Activated T-cell treated with anti-CD3 and anti-CD28 coated beads, Interleukin-2, amount 50 U/mL, for 4 hours (primary cell): ENCODE results near the gene SHOC1. TPM values are rescaled to one million over a fixed set of nuclear protein-coding genes. Genes with fewer than 3 reads are reported as not detected.

Source experiments
- ATAC-seq, 2 donors: fragments of 200-7000 bp; cut with Tn5 transposase; one replicate each; pipeline ENCODE4 v1.10.0; 2021
- DNase-seq: peaks from one replicate; pipeline ENCODE4 v3.0.0-alpha.2; 2020
- H3K27me3 Mint-ChIP-seq: one replicate; pipeline ENCODE4 v1.8.0; 2021; ENCODE audit warnings: low read depth, mixed read lengths
- H3K36me3 Mint-ChIP-seq: one replicate; pipeline ENCODE4 v1.8.0; 2022; ENCODE audit warnings: mixed read lengths; ENCODE audit not compliant: insufficient read depth
- H3K4me1 Mint-ChIP-seq: one replicate; pipeline ENCODE4 v1.8.0; 2021; ENCODE audit warnings: low read depth, mixed read lengths
- H3K4me3 Mint-ChIP-seq: one replicate; pipeline ENCODE4 v1.8.0; 2021; ENCODE audit warnings: mild to moderate bottlenecking, moderate library complexity, mixed read lengths
- H3K9me3 Mint-ChIP-seq: one replicate; pipeline ENCODE4 v1.8.0; 2021; ENCODE audit warnings: mixed read lengths
- total RNA-seq, 3 donors: library from RNA; stranded (reverse); gene quantifications; one replicate each; pipeline ENCODE4 v1.2.1, GENCODE V29; 2021

The SHOC1 gene
- not detected for total RNA-seq

GRCh38 chr9:111794835-111795556 lies at the start of gene SHOC1:
Gene SHOC1, minus strand, starts transcription at chr9:111794937. Its CDS starts 3,519 bp downstream, at chr9:111791418.
- Mint-ChIP-seq H3K9me3 (no peaks in the 10 kb centered on the region), H3K4me1 (no peaks in the 10 kb centered on the region), H3K36me3 (no peaks in the 10 kb centered on the region), H3K27me3 (no peaks in the 10 kb centered on the region), H3K4me3 (no peak within 1 kb of the TSS)
- DNase-seq: no peak
- ATAC-seq: no peak

GRCh38 chr9:111843971-111844370 lies 49.2 kb upstream of the SHOC1 start:
- Mint-ChIP-seq H3K4me3 (no peak overlapping the region), H3K9me3 (no peaks in the 10 kb centered on the region), H3K27me3 (peaks cover 2% of the 10 kb centered on the region), H3K4me1 (no peaks in the 10 kb centered on the region), H3K36me3 (no peaks in the 10 kb centered on the region)
- ATAC-seq: no peak
- no peak for DNase-seq

- DNase-seq (no peak), ATAC-seq (no peak)
- Mint-ChIP-seq H3K27me3 (peaks cover 2% of the 10 kb centered on the region), H3K4me1 (no peaks in the 10 kb centered on the region), H3K4me3 (no peak overlapping the region), H3K9me3 (no peaks in the 10 kb centered on the region), H3K36me3 (no peaks in the 10 kb centered on the region)
These were observed 47.6 kb upstream of the SHOC1 start for GRCh38 chr9:111842313-111842712.

- Mint-ChIP-seq H3K4me3 (no peak overlapping the region), H3K4me1 (no peaks in the 10 kb centered on the region), H3K36me3 (no peaks in the 10 kb centered on the region), H3K27me3 (peaks cover 5% of the 10 kb centered on the region), H3K9me3 (no peaks in the 10 kb centered on the region)
- DNase-seq (no peak), ATAC-seq (no peak)
These were observed 45.7 kb upstream of the SHOC1 start for GRCh38 chr9:111840442-111840841.

GRCh38 chr9:111839987-111840386 lies 45.2 kb upstream of the SHOC1 start:
- H3K9me3 Mint-ChIP-seq: no peaks in the 10 kb centered on the region
- H3K4me3 Mint-ChIP-seq: no peak overlapping the region
- peaks cover 5% of the 10 kb centered on the region for H3K27me3 Mint-ChIP-seq
- H3K4me1 Mint-ChIP-seq: no peaks in the 10 kb centered on the region
- H3K36me3 Mint-ChIP-seq: no peaks in the 10 kb centered on the region
- DNase-seq (no peak), ATAC-seq (no peak)

- Mint-ChIP-seq H3K36me3 (no peaks in the 10 kb centered on the region), H3K27me3 (peaks cover 5% of the 10 kb centered on the region), H3K4me3 (no peak overlapping the region), H3K4me1 (no peaks in the 10 kb centered on the region), H3K9me3 (no peaks in the 10 kb centered on the region)
- ATAC-seq (no peak), DNase-seq (no peak)
These were observed 44.6 kb upstream of the SHOC1 start for GRCh38 chr9:111839387-111839786.

GRCh38 chr9:111838439-111838838 lies 43.7 kb upstream of the SHOC1 start:
- H3K4me1 Mint-ChIP-seq: no peaks in the 10 kb centered on the region
- peaks cover 5% of the 10 kb centered on the region for H3K27me3 Mint-ChIP-seq
- no peaks in the 10 kb centered on the region for H3K9me3 Mint-ChIP-seq
- ATAC-seq: no peak
- no peaks in the 10 kb centered on the region for H3K36me3 Mint-ChIP-seq
- no peak overlapping the region for H3K4me3 Mint-ChIP-seq
- no peak for DNase-seq

GRCh38 chr9:111836311-111836710 lies 41.6 kb upstream of the SHOC1 start:
- DNase-seq: no peak
- no peak overlapping the region for H3K4me3 Mint-ChIP-seq
- no peaks in the 10 kb centered on the region for H3K4me1 Mint-ChIP-seq
- ATAC-seq: no peak
- H3K36me3 Mint-ChIP-seq: no peaks in the 10 kb centered on the region
- H3K9me3 Mint-ChIP-seq: no peaks in the 10 kb centered on the region
- H3K27me3 Mint-ChIP-seq: peaks cover 5% of the 10 kb centered on the region

- Mint-ChIP-seq H3K36me3 (no peaks in the 10 kb centered on the region), H3K4me3 (no peak overlapping the region)
These were observed 39.2 kb upstream of the SHOC1 start for GRCh38 chr9:111833941-111834340.

GRCh38 chr9:111832449-111832848 lies 37.7 kb upstream of the SHOC1 start:
- no peaks in the 10 kb centered on the region for H3K36me3 Mint-ChIP-seq
- ATAC-seq (no peak), DNase-seq (no peak)
- H3K9me3 Mint-ChIP-seq: no peaks in the 10 kb centered on the region
- H3K27me3 Mint-ChIP-seq: peaks cover 3% of the 10 kb centered on the region
- H3K4me1 Mint-ChIP-seq: no peaks in the 10 kb centered on the region
- no peak overlapping the region for H3K4me3 Mint-ChIP-seq

More at GRCh38 chr9:111833941-111834340, 39.2 kb upstream of the SHOC1 start:
- Mint-ChIP-seq H3K9me3 (no peaks in the 10 kb centered on the region), H3K27me3 (peaks cover 3% of the 10 kb centered on the region), H3K4me1 (no peaks in the 10 kb centered on the region)
- no peak for ATAC-seq
- no peak for DNase-seq

GRCh38 chr9:111831371-111832108 lies 36.8 kb upstream of the SHOC1 start:
- Mint-ChIP-seq H3K4me3 (no peak overlapping the region), H3K27me3 (peaks cover 3% of the 10 kb centered on the region), H3K9me3 (no peaks in the 10 kb centered on the region), H3K4me1 (no peaks in the 10 kb centered on the region), H3K36me3 (no peaks in the 10 kb centered on the region)
- ATAC-seq (no peak), DNase-seq (no peak)

- Mint-ChIP-seq H3K36me3 (no peaks in the 10 kb centered on the region), H3K4me1 (peaks cover 1% of the 10 kb centered on the region), H3K9me3 (no peaks in the 10 kb centered on the region), H3K27me3 (no peaks in the 10 kb centered on the region), H3K4me3 (no peak overlapping the region)
- ATAC-seq (no peak), DNase-seq (no peak)
These were observed 33.5 kb upstream of the SHOC1 start for GRCh38 chr9:111828193-111828592.

GRCh38 chr9:111825468-111826145 lies 30.9 kb upstream of the SHOC1 start:
- H3K27me3 Mint-ChIP-seq: peaks cover 2% of the 10 kb centered on the region
- DNase-seq (no peak), ATAC-seq (no peak)
- H3K9me3 Mint-ChIP-seq: no peaks in the 10 kb centered on the region
- H3K4me1 Mint-ChIP-seq: peaks cover 2% of the 10 kb centered on the region
- no peak overlapping the region for H3K4me3 Mint-ChIP-seq
- no peaks in the 10 kb centered on the region for H3K36me3 Mint-ChIP-seq

- Mint-ChIP-seq H3K9me3 (no peaks in the 10 kb centered on the region), H3K36me3 (no peaks in the 10 kb centered on the region), H3K27me3 (peaks cover 2% of the 10 kb centered on the region), H3K4me1 (peaks cover 2% of the 10 kb centered on the region), H3K4me3 (no peak overlapping the region)
- DNase-seq: no peak
- no peak for ATAC-seq
These were observed 26.3 kb upstream of the SHOC1 start for GRCh38 chr9:111821006-111821528.
